WTC11 (cell line): Measurements from ENCODE around the gene CNTNAP5. TPM values are rescaled to one million over a fixed set of nuclear protein-coding genes. Genes with fewer than 3 reads are reported as not detected.

Experiments used
- ATAC-seq: fragments of 200-7000 bp; cut with Tn5 transposase; 2 replicates; pipeline ENCODE4 v1.10.0; 2021; ENCODE audit warnings: mild to moderate bottlenecking, moderate library complexity
- CTCF ChIA-PET: fragments of 300-600 bp; sonication (Branson Sonifier 250); formaldehyde crosslinking; loops from one replicate; lab custom pipeline; 2021; ENCODE audit warnings: antibody characterized with exemption; lab: Charles Lee
- POLR2A ChIA-PET: fragments of 350-600 bp; sonication (Branson Sonifier 250); formaldehyde crosslinking; loops from one replicate; lab custom pipeline; 2021; ENCODE audit warnings: antibody characterized with exemption; lab: Charles Lee
- DNase-seq: peaks from one replicate; pipeline ENCODE4 v3.0.0; 2021; ENCODE audit warnings: low spot score
- H3K27ac Mint-ChIP-seq: 2 replicates; pipeline ENCODE4 v1.8.0; 2021; ENCODE audit warnings: mixed read lengths
- H3K27me3 Mint-ChIP-seq: 2 replicates; pipeline ENCODE4 v1.8.0; 2021; ENCODE audit warnings: low read depth, mild to moderate bottlenecking, moderate library complexity, mixed read lengths
- H3K36me3 Mint-ChIP-seq: 2 replicates; pipeline ENCODE4 v1.8.0; 2021; ENCODE audit warnings: mixed read lengths
- H3K4me1 Mint-ChIP-seq: 2 replicates; pipeline ENCODE4 v1.8.0; 2022; ENCODE audit warnings: mixed read lengths
- H3K4me3 Mint-ChIP-seq: 2 replicates; pipeline ENCODE4 v1.8.0; 2021; ENCODE audit warnings: mild to moderate bottlenecking, moderate library complexity, mixed read lengths
- H3K9me3 Mint-ChIP-seq: 2 replicates; pipeline ENCODE4 v1.8.0; 2021; ENCODE audit warnings: mixed read lengths
- FOXK1 ChIP-seq: sonication (generic); formaldehyde crosslinking; IDR thresholded peaks from 2 replicates; pipeline ENCODE4 v1.8.0; 2022; ENCODE audit warnings: mild to moderate bottlenecking, moderate library complexity, missing genetic modification reagents
- GABPB1 ChIP-seq: sonication (generic); formaldehyde crosslinking; IDR thresholded peaks from 2 replicates; pipeline ENCODE4 v1.8.1; 2023; ENCODE audit warnings: mild to moderate bottlenecking, missing genetic modification reagents
- JAZF1 ChIP-seq: fragments of 250-450 bp; sonication (Bioruptor Pico); IDR thresholded peaks from 2 replicates; pipeline ENCODE4 v1.9.0; 2021; ENCODE audit warnings: moderate library complexity, mild to moderate bottlenecking, inconsistent platforms
- KAT7 ChIP-seq: sonication (generic); formaldehyde crosslinking; IDR thresholded peaks from 2 replicates; pipeline ENCODE4 v1.8.1; 2023; ENCODE audit warnings: missing genetic modification reagents, mild to moderate bottlenecking, borderline replicate concordance
- NFYB ChIP-seq: sonication (generic); formaldehyde crosslinking; conservative IDR thresholded peaks from 2 replicates; pipeline ENCODE4 v1.8.0; 2022; ENCODE audit warnings: low read depth, missing genetic modification reagents
- NR2C2 ChIP-seq: sonication (generic); formaldehyde crosslinking; IDR thresholded peaks from 2 replicates; pipeline ENCODE4 v1.8.0; 2022; ENCODE audit warnings: mild to moderate bottlenecking, missing genetic modification reagents
- SOX15 ChIP-seq: fragments of 250-450 bp; sonication (Bioruptor Pico); IDR thresholded peaks from 2 replicates; pipeline ENCODE4 v1.9.0; 2021; ENCODE audit warnings: mild to moderate bottlenecking
- SP1 ChIP-seq: sonication (generic); formaldehyde crosslinking; conservative IDR thresholded peaks from 2 replicates; pipeline ENCODE4 v1.8.1; 2022; ENCODE audit warnings: missing genetic modification reagents
- TCF7 ChIP-seq: sonication (generic); formaldehyde crosslinking; IDR thresholded peaks from 2 replicates; pipeline ENCODE4 v1.8.0; 2022; ENCODE audit warnings: mild to moderate bottlenecking, low read depth, missing genetic modification reagents, moderate library complexity
- TEAD4 ChIP-seq: sonication (generic); formaldehyde crosslinking; IDR thresholded peaks from 2 replicates; pipeline ENCODE4 v1.8.0; 2022; ENCODE audit warnings: mild to moderate bottlenecking, missing genetic modification reagents
- TP53 ChIP-seq: sonication (generic); formaldehyde crosslinking; IDR thresholded peaks from 2 replicates; pipeline ENCODE4 v1.8.1; 2023; ENCODE audit warnings: mild to moderate bottlenecking, missing genetic modification reagents
- ZBTB21 ChIP-seq: sonication (generic); formaldehyde crosslinking; IDR thresholded peaks from 2 replicates; pipeline ENCODE4 v1.8.1; 2023; ENCODE audit warnings: mild to moderate bottlenecking, missing genetic modification reagents, borderline replicate concordance
- ZNF121 ChIP-seq: sonication (generic); formaldehyde crosslinking; IDR thresholded peaks from 2 replicates; pipeline ENCODE4 v1.8.0; 2023; ENCODE audit warnings: missing genetic modification reagents
- ZNF263 ChIP-seq: sonication (generic); formaldehyde crosslinking; IDR thresholded peaks from 2 replicates; pipeline ENCODE4 v1.8.1; 2022; ENCODE audit warnings: low read depth, mild to moderate bottlenecking, moderate library complexity, missing genetic modification reagents
- ZNF396 ChIP-seq: fragments of 250-450 bp; sonication (Bioruptor Pico); IDR thresholded peaks from 2 replicates; pipeline ENCODE4 v1.8.0; 2021; ENCODE audit warnings: mild to moderate bottlenecking, moderate library complexity, borderline replicate concordance
- ZNF423 ChIP-seq: fragments of 250-450 bp; sonication (Bioruptor Pico); IDR thresholded peaks from 2 replicates; pipeline ENCODE4 v2.1.2; 2022; ENCODE audit warnings: mild to moderate bottlenecking, moderate library complexity
- total RNA-seq: library from RNA; stranded (reverse); gene quantifications from 3 replicates; pipeline ENCODE4 v1.2.3, GENCODE V29; 2021
- TF ChIP-seq, protein P1 (sequence below): fragments of 250-450 bp; sonication (Bioruptor Pico); IDR thresholded peaks from 2 replicates; pipeline ENCODE4 v1.9.0; 2021; ENCODE audit warnings: moderate library complexity, mild to moderate bottlenecking, inconsistent platforms, borderline replicate concordance
- TF ChIP-seq, protein P2 (sequence below): sonication (generic); formaldehyde crosslinking; IDR thresholded peaks from 2 replicates; pipeline ENCODE4 v1.8.1; 2023; ENCODE audit warnings: mild to moderate bottlenecking, missing genetic modification reagents, moderate library complexity
- TF ChIP-seq, protein P3 (sequence below): sonication (generic); formaldehyde crosslinking; IDR thresholded peaks from 2 replicates; pipeline ENCODE4 v1.8.0; 2022; ENCODE audit warnings: mild to moderate bottlenecking, missing genetic modification reagents
- TF ChIP-seq, protein P4 (sequence below): sonication (generic); formaldehyde crosslinking; IDR thresholded peaks from 2 replicates; pipeline ENCODE4 v1.8.0; 2022; ENCODE audit warnings: mild to moderate bottlenecking, missing genetic modification reagents
- TF ChIP-seq, protein P5 (sequence below): sonication (generic); formaldehyde crosslinking; conservative IDR thresholded peaks from 2 replicates; pipeline ENCODE4 v1.8.1; 2022; ENCODE audit warnings: mild to moderate bottlenecking, missing genetic modification reagents
- TF ChIP-seq, protein P6 (sequence below): sonication (generic); formaldehyde crosslinking; IDR thresholded peaks from 2 replicates; pipeline ENCODE4 v1.8.0; 2023; ENCODE audit warnings: missing genetic modification reagents, mild to moderate bottlenecking, borderline replicate concordance

Gene CNTNAP5
- total RNA-seq, 1 experiment from 2014 or later: 0.22 TPM

DNA sequence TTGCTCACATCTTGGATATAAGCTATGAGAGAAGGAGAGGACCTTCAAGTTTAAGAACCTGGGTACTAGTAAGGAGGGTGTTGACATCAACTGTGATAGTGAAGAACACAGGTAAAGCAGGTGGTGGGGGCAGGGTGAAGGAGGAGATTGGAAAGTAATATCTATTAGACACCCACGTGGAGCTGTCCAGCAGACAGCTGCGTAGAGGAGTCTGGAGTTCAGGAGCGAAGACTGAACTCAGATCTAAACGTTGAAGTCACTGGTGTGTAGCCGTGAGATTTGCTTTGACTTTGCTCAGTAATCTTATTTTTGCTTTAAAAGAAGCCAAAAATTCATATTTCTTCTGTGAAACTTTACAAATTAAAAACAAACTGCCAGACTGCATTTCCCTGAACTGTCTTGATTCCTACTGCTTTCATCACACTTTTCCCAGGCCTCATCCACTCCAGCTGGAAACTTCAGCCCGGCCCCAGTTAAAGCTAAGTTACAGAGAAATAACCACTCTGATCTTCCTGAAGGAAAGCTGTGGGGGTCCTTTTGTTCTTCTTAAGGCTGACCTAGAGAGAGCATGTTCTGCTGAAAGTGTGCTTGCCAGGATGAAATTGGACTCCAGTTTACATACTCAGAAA, 533.3 kb downstream of the CNTNAP5 start:
- Mint-ChIP-seq H3K4me3 (no peak overlapping the region), H3K4me1 (peaks cover 20% of the 10 kb centered on the region), H3K27ac (no peak overlapping the region), H3K36me3 (no peaks in the 10 kb centered on the region), H3K27me3 (no peaks in the 10 kb centered on the region)
- CTCF ChIA-PET: no interaction called here
- ATAC-seq: no peak
- no peak for TF ChIP-seq NR2C2
- no peak for TF ChIP-seq ZNF423 (CRISPR knock-in tag)
- TF ChIP-seq TCF7 (CRISPR knock-in tag): no peak
- no peak for TF ChIP-seq NFYB (CRISPR knock-in tag)
- TF ChIP-seq TP53 (CRISPR knock-in tag): no peak
- TF ChIP-seq SOX15: no peak
- no peak for TF ChIP-seq KAT7
- TF ChIP-seq, all 79 proteins: peak for 0
- POLR2A ChIA-PET: no interaction called here
- DNase-seq: no peak
- H3K9me3 Mint-ChIP-seq: 0 out of 2 replicates have a peak, but pooled peaks cover 5% of the 10 kb centered on the region

DNA sequence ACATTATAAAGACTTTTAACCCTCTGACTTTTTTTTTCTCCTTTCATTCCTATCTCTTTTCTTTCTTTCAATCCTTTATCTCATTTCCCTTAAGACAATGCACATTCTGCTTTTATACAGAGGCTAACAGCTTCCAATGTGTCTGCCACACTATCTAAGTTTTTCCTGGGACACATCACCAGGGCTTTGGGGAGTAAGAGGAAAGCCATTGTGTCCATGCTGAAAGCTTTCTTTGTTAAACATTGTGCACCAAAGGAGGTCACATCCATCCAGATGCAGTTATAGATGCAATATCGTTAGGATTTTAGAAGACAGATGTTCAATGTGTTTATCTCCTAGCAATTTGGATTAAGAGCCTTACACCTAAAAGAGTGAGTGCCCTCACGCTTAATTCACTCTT, 534.1 kb downstream of the CNTNAP5 start:
- ChIA-PET CTCF (no interaction called here), POLR2A (no interaction called here)
- Mint-ChIP-seq H3K27me3 (no peaks in the 10 kb centered on the region), H3K36me3 (no peaks in the 10 kb centered on the region), H3K9me3 (peaks cover 9% of the 10 kb centered on the region; the same call in 1 of the 2 replicates), H3K4me1 (peaks cover 20% of the 10 kb centered on the region), H3K4me3 (no peak overlapping the region), H3K27ac (no peak overlapping the region)
- ATAC-seq (no peak), DNase-seq (no peak)
- no peak for TF ChIP-seq SP1 (CRISPR knock-in tag)
- TF ChIP-seq, protein P1, sequence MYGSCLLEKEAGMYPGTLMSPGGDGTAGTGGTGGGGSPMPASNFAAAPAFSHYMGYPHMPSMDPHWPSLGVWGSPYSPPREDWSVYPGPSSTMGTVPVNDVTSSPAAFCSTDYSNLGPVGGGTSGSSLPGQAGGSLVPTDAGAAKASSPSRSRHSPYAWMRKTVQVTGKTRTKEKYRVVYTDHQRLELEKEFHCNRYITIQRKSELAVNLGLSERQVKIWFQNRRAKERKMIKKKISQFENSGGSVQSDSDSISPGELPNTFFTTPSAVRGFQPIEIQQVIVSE (CRISPR knock-in tag): no peak
- TF ChIP-seq, protein P2, sequence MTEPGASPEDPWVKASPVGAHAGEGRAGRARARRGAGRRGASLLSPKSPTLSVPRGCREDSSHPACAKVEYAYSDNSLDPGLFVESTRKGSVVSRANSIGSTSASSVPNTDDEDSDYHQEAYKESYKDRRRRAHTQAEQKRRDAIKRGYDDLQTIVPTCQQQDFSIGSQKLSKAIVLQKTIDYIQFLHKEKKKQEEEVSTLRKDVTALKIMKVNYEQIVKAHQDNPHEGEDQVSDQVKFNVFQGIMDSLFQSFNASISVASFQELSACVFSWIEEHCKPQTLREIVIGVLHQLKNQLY: no peak
- TF ChIP-seq ZNF263 (CRISPR knock-in tag): no peak
- no peak for TF ChIP-seq ZNF396
- TF ChIP-seq FOXK1: no peak
- TF ChIP-seq, protein P3, sequence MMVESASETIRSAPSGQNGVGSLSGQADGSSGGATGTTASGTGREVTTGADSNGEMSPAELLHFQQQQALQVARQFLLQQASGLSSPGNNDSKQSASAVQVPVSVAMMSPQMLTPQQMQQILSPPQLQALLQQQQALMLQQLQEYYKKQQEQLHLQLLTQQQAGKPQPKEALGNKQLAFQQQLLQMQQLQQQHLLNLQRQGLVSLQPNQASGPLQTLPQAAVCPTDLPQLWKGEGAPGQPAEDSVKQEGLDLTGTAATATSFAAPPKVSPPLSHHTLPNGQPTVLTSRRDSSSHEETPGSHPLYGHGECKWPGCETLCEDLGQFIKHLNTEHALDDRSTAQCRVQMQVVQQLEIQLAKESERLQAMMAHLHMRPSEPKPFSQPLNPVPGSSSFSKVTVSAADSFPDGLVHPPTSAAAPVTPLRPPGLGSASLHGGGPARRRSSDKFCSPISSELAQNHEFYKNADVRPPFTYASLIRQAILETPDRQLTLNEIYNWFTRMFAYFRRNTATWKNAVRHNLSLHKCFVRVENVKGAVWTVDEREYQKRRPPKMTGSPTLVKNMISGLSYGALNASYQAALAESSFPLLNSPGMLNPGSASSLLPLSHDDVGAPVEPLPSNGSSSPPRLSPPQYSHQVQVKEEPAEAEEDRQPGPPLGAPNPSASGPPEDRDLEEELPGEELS (CRISPR knock-in tag): no peak
- TF ChIP-seq, protein P4, sequence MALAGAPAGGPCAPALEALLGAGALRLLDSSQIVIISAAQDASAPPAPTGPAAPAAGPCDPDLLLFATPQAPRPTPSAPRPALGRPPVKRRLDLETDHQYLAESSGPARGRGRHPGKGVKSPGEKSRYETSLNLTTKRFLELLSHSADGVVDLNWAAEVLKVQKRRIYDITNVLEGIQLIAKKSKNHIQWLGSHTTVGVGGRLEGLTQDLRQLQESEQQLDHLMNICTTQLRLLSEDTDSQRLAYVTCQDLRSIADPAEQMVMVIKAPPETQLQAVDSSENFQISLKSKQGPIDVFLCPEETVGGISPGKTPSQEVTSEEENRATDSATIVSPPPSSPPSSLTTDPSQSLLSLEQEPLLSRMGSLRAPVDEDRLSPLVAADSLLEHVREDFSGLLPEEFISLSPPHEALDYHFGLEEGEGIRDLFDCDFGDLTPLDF: no peak
- no peak for TF ChIP-seq JAZF1 (CRISPR knock-in tag)
- no peak for TF ChIP-seq ZBTB21

DNA sequence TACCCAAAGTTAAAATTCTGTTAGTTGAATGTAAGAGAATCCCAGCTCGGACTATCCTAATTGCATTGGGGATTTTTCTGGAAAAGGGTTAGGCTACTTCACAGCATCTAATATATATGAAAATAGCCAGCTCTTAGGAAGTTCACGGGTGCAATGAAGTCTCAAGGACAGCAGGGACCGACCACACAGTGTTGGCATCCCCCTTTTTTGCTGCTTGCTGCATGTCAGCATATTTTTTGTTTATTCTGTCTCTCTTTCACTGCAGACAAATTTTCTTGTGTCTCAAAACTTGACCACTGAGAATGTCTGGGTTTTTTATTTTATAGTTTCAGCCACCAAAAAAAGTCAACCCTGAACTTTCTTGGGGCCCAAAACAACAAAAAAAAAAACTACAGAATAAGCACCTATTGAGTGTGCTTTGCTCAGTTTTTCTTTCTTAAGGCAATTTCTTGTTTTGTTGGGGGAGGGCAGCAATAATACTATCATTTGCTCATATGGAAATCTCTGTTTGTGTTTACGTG, 535.6 kb downstream of the CNTNAP5 start:
- POLR2A ChIA-PET: no interaction called here
- CTCF ChIA-PET: no interaction called here
- DNase-seq (no peak), ATAC-seq (no peak)
- peaks cover 20% of the 10 kb centered on the region for H3K4me1 Mint-ChIP-seq
- no peak overlapping the region for H3K27ac Mint-ChIP-seq
- H3K9me3 Mint-ChIP-seq: peaks cover 9% of the 10 kb centered on the region; the same call in 1 of the 2 replicates
- H3K4me3 Mint-ChIP-seq: no peak overlapping the region
- no peaks in the 10 kb centered on the region for H3K36me3 Mint-ChIP-seq
- H3K27me3 Mint-ChIP-seq: no peaks in the 10 kb centered on the region
- TF ChIP-seq ZNF121 (no peak), TEAD4 (no peak), GABPB1 (no peak)
- TF ChIP-seq, protein P5, sequence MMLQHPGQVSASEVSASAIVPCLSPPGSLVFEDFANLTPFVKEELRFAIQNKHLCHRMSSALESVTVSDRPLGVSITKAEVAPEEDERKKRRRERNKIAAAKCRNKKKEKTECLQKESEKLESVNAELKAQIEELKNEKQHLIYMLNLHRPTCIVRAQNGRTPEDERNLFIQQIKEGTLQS (CRISPR knock-in tag): no peak
- TF ChIP-seq, protein P6, sequence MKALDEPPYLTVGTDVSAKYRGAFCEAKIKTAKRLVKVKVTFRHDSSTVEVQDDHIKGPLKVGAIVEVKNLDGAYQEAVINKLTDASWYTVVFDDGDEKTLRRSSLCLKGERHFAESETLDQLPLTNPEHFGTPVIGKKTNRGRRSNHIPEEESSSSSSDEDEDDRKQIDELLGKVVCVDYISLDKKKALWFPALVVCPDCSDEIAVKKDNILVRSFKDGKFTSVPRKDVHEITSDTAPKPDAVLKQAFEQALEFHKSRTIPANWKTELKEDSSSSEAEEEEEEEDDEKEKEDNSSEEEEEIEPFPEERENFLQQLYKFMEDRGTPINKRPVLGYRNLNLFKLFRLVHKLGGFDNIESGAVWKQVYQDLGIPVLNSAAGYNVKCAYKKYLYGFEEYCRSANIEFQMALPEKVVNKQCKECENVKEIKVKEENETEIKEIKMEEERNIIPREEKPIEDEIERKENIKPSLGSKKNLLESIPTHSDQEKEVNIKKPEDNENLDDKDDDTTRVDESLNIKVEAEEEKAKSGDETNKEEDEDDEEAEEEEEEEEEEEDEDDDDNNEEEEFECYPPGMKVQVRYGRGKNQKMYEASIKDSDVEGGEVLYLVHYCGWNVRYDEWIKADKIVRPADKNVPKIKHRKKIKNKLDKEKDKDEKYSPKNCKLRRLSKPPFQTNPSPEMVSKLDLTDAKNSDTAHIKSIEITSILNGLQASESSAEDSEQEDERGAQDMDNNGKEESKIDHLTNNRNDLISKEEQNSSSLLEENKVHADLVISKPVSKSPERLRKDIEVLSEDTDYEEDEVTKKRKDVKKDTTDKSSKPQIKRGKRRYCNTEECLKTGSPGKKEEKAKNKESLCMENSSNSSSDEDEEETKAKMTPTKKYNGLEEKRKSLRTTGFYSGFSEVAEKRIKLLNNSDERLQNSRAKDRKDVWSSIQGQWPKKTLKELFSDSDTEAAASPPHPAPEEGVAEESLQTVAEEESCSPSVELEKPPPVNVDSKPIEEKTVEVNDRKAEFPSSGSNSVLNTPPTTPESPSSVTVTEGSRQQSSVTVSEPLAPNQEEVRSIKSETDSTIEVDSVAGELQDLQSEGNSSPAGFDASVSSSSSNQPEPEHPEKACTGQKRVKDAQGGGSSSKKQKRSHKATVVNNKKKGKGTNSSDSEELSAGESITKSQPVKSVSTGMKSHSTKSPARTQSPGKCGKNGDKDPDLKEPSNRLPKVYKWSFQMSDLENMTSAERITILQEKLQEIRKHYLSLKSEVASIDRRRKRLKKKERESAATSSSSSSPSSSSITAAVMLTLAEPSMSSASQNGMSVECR (CRISPR knock-in tag): no peak
